Measurements from ENCODE around the gene PTPRF. TPM values are rescaled to one million over a fixed set of nuclear protein-coding genes. Genes with fewer than 3 reads are reported as not detected.
A peak's percentile ranks its signal among the peaks of the same experiment; 100 is the strongest.

Gene PTPRF
- polyA plus RNA-seq, 1 experiment: 68.3 TPM

- TF ChIP-seq CTCF (IDR thresholded peaks at IDR 0.05; ENCODE audit: low read depth, low read length): no peak
- ChIA-PET POLR2A (no interaction called here), CTCF (no interaction called here)
- Histone ChIP-seq H3K27ac (ENCODE audit: low read depth, low read length) (no peak overlapping the region), H3K9me3 (ENCODE audit: control insufficient read depth, insufficient read depth, low read length) (no peaks in the 10 kb centered on the region), H3K4me3 (ENCODE audit: low read depth, low read length) (no peak overlapping the region), H3K27me3 (ENCODE audit: control insufficient read depth, insufficient read depth, low read length) (no peaks in the 10 kb centered on the region)
- DNase-seq (ENCODE audit: low read depth, low spot score): no peak
These were observed 54.9 kb downstream of the PTPRF start for GRCh38 chr1:43585557-43585956.

GRCh38 chr1:43586136-43586731 lies 55.6 kb downstream of the PTPRF start:
- H3K27ac ChIP-seq (ENCODE audit: low read depth, low read length): no peak overlapping the region
- no peak overlapping the region for H3K4me3 ChIP-seq (ENCODE audit: low read depth, low read length)
- H3K27me3 ChIP-seq (ENCODE audit: control insufficient read depth, insufficient read depth, low read length): no peaks in the 10 kb centered on the region
- DNase-seq (ENCODE audit: low read depth, low spot score): no peak
- no peak for TF ChIP-seq CTCF (IDR thresholded peaks at IDR 0.05; ENCODE audit: low read depth, low read length)
- ChIA-PET POLR2A (no interaction called here), CTCF (no interaction called here)
- H3K9me3 ChIP-seq (ENCODE audit: control insufficient read depth, insufficient read depth, low read length): no peaks in the 10 kb centered on the region; the same call in 1 of the 2 replicates

- DNase-seq (ENCODE audit: low read depth, low spot score): no peak
- Histone ChIP-seq H3K9me3 (ENCODE audit: control insufficient read depth, insufficient read depth, low read length) (no peaks in the 10 kb centered on the region; the same call in 1 of the 2 replicates), H3K4me3 (ENCODE audit: low read depth, low read length) (no peak overlapping the region), H3K27ac (ENCODE audit: low read depth, low read length) (no peak overlapping the region), H3K27me3 (ENCODE audit: control insufficient read depth, insufficient read depth, low read length) (no peaks in the 10 kb centered on the region)
- TF ChIP-seq CTCF (IDR thresholded peaks at IDR 0.05; ENCODE audit: low read depth, low read length): no peak
- POLR2A ChIA-PET: no interaction called here
- CTCF ChIA-PET: no interaction called here
These were observed 56.3 kb downstream of the PTPRF start for GRCh38 chr1:43587001-43587400.

GRCh38 chr1:43587594-43587993 lies 56.9 kb downstream of the PTPRF start:
- peak; percentile 18 for DNase-seq (ENCODE audit: low read depth, low spot score)
- no peak overlapping the region for H3K27ac ChIP-seq (ENCODE audit: low read depth, low read length)
- H3K4me3 ChIP-seq (ENCODE audit: low read depth, low read length): no peak overlapping the region
- no peaks in the 10 kb centered on the region for H3K27me3 ChIP-seq (ENCODE audit: control insufficient read depth, insufficient read depth, low read length)
- ChIA-PET POLR2A (interaction anchor here (0.7 kb wide), 1 partner anchor 62 kb away, joined by 3 read pairs; the partner anchor contains the start of gene KDM4A), CTCF (no interaction called here)
- H3K9me3 ChIP-seq (ENCODE audit: control insufficient read depth, insufficient read depth, low read length): no peaks in the 10 kb centered on the region; the same call in 1 of the 2 replicates
- no peak for TF ChIP-seq CTCF (IDR thresholded peaks at IDR 0.05; ENCODE audit: low read depth, low read length)

- CTCF ChIA-PET: no interaction called here
- no peak overlapping the region for H3K27ac ChIP-seq (ENCODE audit: low read depth, low read length)
These were observed 57.9 kb downstream of the PTPRF start for GRCh38 chr1:43588592-43588991.

More at GRCh38 chr1:43588592-43588991, 57.9 kb downstream of the PTPRF start:
- no peaks in the 10 kb centered on the region; the same call in 1 of the 2 replicates for H3K9me3 ChIP-seq (ENCODE audit: control insufficient read depth, insufficient read depth, low read length)
- POLR2A ChIA-PET: no interaction called here
- no peaks in the 10 kb centered on the region for H3K27me3 ChIP-seq (ENCODE audit: control insufficient read depth, insufficient read depth, low read length)
- no peak for DNase-seq (ENCODE audit: low read depth, low spot score)
- H3K4me3 ChIP-seq (ENCODE audit: low read depth, low read length): no peak overlapping the region
- no peak for TF ChIP-seq CTCF (IDR thresholded peaks at IDR 0.05; ENCODE audit: low read depth, low read length)

Measured in AG04450 (cell line).